ENCODE results near the gene DPYSL3.

Gene DPYSL3

GRCh38 chr5:147508711-147509040 lies 1.2 kb downstream of the DPYSL3 start:
- in situ Hi-C loops (cut with HindIII; ENCODE audit: low sequenced_read_pairs), result no loop called here

GRCh38 chr5:147507480-147508126 lies 2.3 kb downstream of the DPYSL3 start:
- no peak for TF ChIP-seq CTCF (IDR thresholded peaks at IDR 0.05; ENCODE audit: low read depth, low read length, missing control alignments)
- DNase-seq (ENCODE audit: low read depth), result no peak
- in situ Hi-C loops (cut with HindIII; ENCODE audit: low sequenced_read_pairs), result no loop called here
- peak overlapping the region; percentile 63 for H3K4me3 ChIP-seq (ENCODE audit: low read depth, low read length)

More at GRCh38 chr5:147508711-147509040, 1.2 kb downstream of the DPYSL3 start:
- peak overlapping the region; percentile 63 for H3K4me3 ChIP-seq (ENCODE audit: low read depth, low read length)
- DNase-seq (ENCODE audit: low read depth), result no peak
- no peak for TF ChIP-seq CTCF (IDR thresholded peaks at IDR 0.05; ENCODE audit: low read depth, low read length, missing control alignments)

GRCh38 chr5:147504535-147504934 lies 5.3 kb downstream of the DPYSL3 start:
- in situ Hi-C loops (cut with HindIII; ENCODE audit: low sequenced_read_pairs), result no loop called here

GRCh38 chr5:147504011-147504410 lies 5.9 kb downstream of the DPYSL3 start:
- H3K4me3 ChIP-seq (ENCODE audit: low read depth, low read length), result no peak overlapping the region
- no peak for DNase-seq (ENCODE audit: low read depth)
- TF ChIP-seq CTCF (IDR thresholded peaks at IDR 0.05; ENCODE audit: low read depth, low read length, missing control alignments), result no peak
- in situ Hi-C loops (cut with HindIII; ENCODE audit: low sequenced_read_pairs), result no loop called here

More at GRCh38 chr5:147504535-147504934, 5.3 kb downstream of the DPYSL3 start:
- no peak overlapping the region for H3K4me3 ChIP-seq (ENCODE audit: low read depth, low read length)
- no peak for TF ChIP-seq CTCF (IDR thresholded peaks at IDR 0.05; ENCODE audit: low read depth, low read length, missing control alignments)
- DNase-seq (ENCODE audit: low read depth), result no peak

- in situ Hi-C loops (cut with HindIII; ENCODE audit: low sequenced_read_pairs), result no loop called here
- DNase-seq (ENCODE audit: low read depth), result no peak
- TF ChIP-seq CTCF (IDR thresholded peaks at IDR 0.05; ENCODE audit: low read depth, low read length, missing control alignments), result no peak
- no peak overlapping the region for H3K4me3 ChIP-seq (ENCODE audit: low read depth, low read length)
These were observed 18.9 kb downstream of the DPYSL3 start for GRCh38 chr5:147490989-147491388.

- no peak overlapping the region for H3K4me3 ChIP-seq (ENCODE audit: low read depth, low read length)
- in situ Hi-C loops (cut with HindIII; ENCODE audit: low sequenced_read_pairs), result no loop called here
- DNase-seq (ENCODE audit: low read depth), result no peak
- no peak for TF ChIP-seq CTCF (IDR thresholded peaks at IDR 0.05; ENCODE audit: low read depth, low read length, missing control alignments)
These were observed 22.7 kb downstream of the DPYSL3 start for GRCh38 chr5:147487031-147487750.
